H9 (cell line): ENCODE results near the gene SLC28A3. TPM values are rescaled to one million over a fixed set of nuclear protein-coding genes. Genes with fewer than 3 reads are reported as not detected.

Experiments used
- DNase-seq: peaks from one replicate; pipeline ENCODE4 v3.0.0-alpha.2; 2017
- H2AFZ ChIP-seq: one replicate; pipeline ENCODE4 v1.6.1; 2013; ENCODE audit warnings: mild to moderate bottlenecking, low read length, control low read depth, moderate library complexity
- H2AK5ac ChIP-seq: 2 replicates; pipeline ENCODE4 v1.6.1; 2013; ENCODE audit warnings: low read length, control low read depth, mixed read lengths; ENCODE audit not compliant: insufficient read length
- H2BK120ac ChIP-seq: one replicate; pipeline ENCODE4 v1.6.1; 2013; ENCODE audit warnings: low read depth, mild to moderate bottlenecking, low read length, control low read depth, inconsistent platforms; ENCODE audit not compliant: poor library complexity, severe bottlenecking
- H2BK12ac ChIP-seq: 2 replicates; pipeline ENCODE4 v1.6.1; 2013; ENCODE audit warnings: low read length, control low read depth, mixed read lengths, low read depth; ENCODE audit not compliant: insufficient read length
- H2BK15ac ChIP-seq: 2 replicates; pipeline ENCODE4 v1.6.1; 2013; ENCODE audit warnings: low read depth, low read length, control low read depth
- H2BK20ac ChIP-seq: one replicate; pipeline ENCODE4 v1.6.1; 2013; ENCODE audit warnings: low read depth, mild to moderate bottlenecking, low read length, control low read depth, inconsistent platforms; ENCODE audit not compliant: poor library complexity, severe bottlenecking
- H2BK5ac ChIP-seq: 2 replicates; pipeline ENCODE4 v1.6.1; 2013; ENCODE audit warnings: low read length, control low read depth, mixed read lengths; ENCODE audit not compliant: insufficient read length
- H3K14ac ChIP-seq: 2 replicates; pipeline ENCODE4 v1.6.1; 2013; ENCODE audit warnings: low read length, control low read depth; ENCODE audit not compliant: insufficient read depth
- H3K18ac ChIP-seq: 2 replicates; pipeline ENCODE4 v1.6.1; 2013; ENCODE audit warnings: low read depth, mild to moderate bottlenecking, mixed read lengths, low read length, control low read depth; ENCODE audit not compliant: insufficient read length
- H3K23ac ChIP-seq: 2 replicates; pipeline ENCODE4 v1.6.1; 2013; ENCODE audit warnings: low read length, control low read depth, mixed read lengths, low read depth; ENCODE audit not compliant: insufficient read length
- H3K23me2 ChIP-seq: 2 replicates; pipeline ENCODE4 v1.6.1; 2013; ENCODE audit warnings: low read depth, mild to moderate bottlenecking, mixed read lengths, low read length, control low read depth; ENCODE audit not compliant: insufficient read length, poor library complexity, severe bottlenecking
- H3K27ac ChIP-seq: 2 replicates; pipeline ENCODE4 v1.5.1; 2013; ENCODE audit warnings: low read length, control low read depth, mixed read lengths, low read depth; ENCODE audit not compliant: insufficient read length
- H3K27me3 ChIP-seq: 2 replicates; pipeline ENCODE4 v1.6.1; 2013; ENCODE audit warnings: low read length, control low read depth, inconsistent platforms; ENCODE audit not compliant: insufficient read depth
- H3K4ac ChIP-seq: 2 replicates; pipeline ENCODE4 v1.6.1; 2013; ENCODE audit warnings: low read depth, mild to moderate bottlenecking, control low read depth, inconsistent platforms, low read length, moderate library complexity
- H3K4me1 ChIP-seq: 2 replicates; pipeline ENCODE4 v1.6.1; 2013; ENCODE audit warnings: low read length, control low read depth, inconsistent platforms; ENCODE audit not compliant: insufficient read depth
- H3K4me2 ChIP-seq: 2 replicates; pipeline ENCODE4 v1.6.1; 2013; ENCODE audit warnings: low read length, control low read depth, mixed read lengths; ENCODE audit not compliant: insufficient read length, insufficient read depth
- H3K56ac ChIP-seq: 2 replicates; pipeline ENCODE4 v1.6.1; 2013; ENCODE audit warnings: low read depth, mild to moderate bottlenecking, mixed read lengths, low read length, control low read depth; ENCODE audit not compliant: insufficient read length
- H3K79me1 ChIP-seq: 2 replicates; pipeline ENCODE4 v1.6.1; 2013; ENCODE audit warnings: low read depth, mild to moderate bottlenecking, moderate library complexity, low read length, control low read depth, inconsistent platforms; ENCODE audit not compliant: insufficient read depth, poor library complexity, severe bottlenecking
- H3K79me2 ChIP-seq: 2 replicates; pipeline ENCODE4 v1.6.1; 2013; ENCODE audit warnings: low read length, control low read depth, inconsistent platforms; ENCODE audit not compliant: insufficient read depth
- H3K9ac ChIP-seq: 2 replicates; pipeline ENCODE4 v1.6.1; 2013; ENCODE audit warnings: low read length, control low read depth, mixed read lengths; ENCODE audit not compliant: insufficient read length; ENCODE audit errors: extremely low read depth
- H3K9me3 ChIP-seq: one replicate; pipeline ENCODE4 v1.6.1; 2013; ENCODE audit warnings: low read depth, low read length, inconsistent platforms; ENCODE audit not compliant: control insufficient read depth
- H3T11ph ChIP-seq: one replicate; pipeline ENCODE4 v1.6.1; 2013; ENCODE audit warnings: mild to moderate bottlenecking, low read length, control low read depth, inconsistent platforms
- H4K20me1 ChIP-seq: one replicate; pipeline ENCODE4 v1.6.1; 2013; ENCODE audit not compliant: control insufficient read depth, insufficient read length, insufficient read depth
- H4K5ac ChIP-seq: 2 replicates; pipeline ENCODE4 v1.6.1; 2013; ENCODE audit warnings: low read depth, mild to moderate bottlenecking, mixed read lengths, low read length, control low read depth; ENCODE audit not compliant: insufficient read length
- H4K8ac ChIP-seq: replicated peaks from 2 replicates; pipeline ENCODE4 v1.6.1; 2013; ENCODE audit warnings: low read length, control low read depth, mixed read lengths, low read depth; ENCODE audit not compliant: insufficient read length
- H4K91ac ChIP-seq: 2 replicates; pipeline ENCODE4 v1.6.1; 2013; ENCODE audit warnings: low read depth, mild to moderate bottlenecking, moderate library complexity, mixed read lengths, low read length, control low read depth; ENCODE audit not compliant: insufficient read length
- H3K27ac Mint-ChIP-seq, 3 experiments: 2 replicates in 2 of 3; 3 replicates in 1 of 3; pipeline ENCODE4 v1.8.0; 2020 to 2021; ENCODE audit warnings: mixed read lengths in 3 of 3, mild to moderate bottlenecking in 1 of 3, moderate library complexity in 1 of 3
- H3K27me3 Mint-ChIP-seq: 2 replicates; pipeline ENCODE4 v1.8.0; 2021; ENCODE audit warnings: low read depth, mild to moderate bottlenecking, moderate library complexity, mixed read lengths
- H3K36me3 Mint-ChIP-seq, 3 experiments: 2 replicates in 2 of 3; 3 replicates in 1 of 3; pipeline ENCODE4 v1.8.0; 2020 to 2021; ENCODE audit warnings: low read depth in 3 of 3, mixed read lengths in 3 of 3; ENCODE audit not compliant: insufficient read depth in 1 of 3
- H3K4me1 Mint-ChIP-seq, 2 experiments: 2 replicates each; pipeline ENCODE4 v1.8.0; 2020; ENCODE audit warnings: mixed read lengths in 2 of 2
- H3K4me3 Mint-ChIP-seq, 2 experiments: 2 replicates in 1 of 2; 3 replicates in 1 of 2; pipeline ENCODE4 v1.8.0; 2020 to 2021; ENCODE audit warnings: mild to moderate bottlenecking in 2 of 2, mixed read lengths in 2 of 2, moderate library complexity in 1 of 2
- H3K9me3 Mint-ChIP-seq, 2 experiments: 2 replicates in 1 of 2; 3 replicates in 1 of 2; pipeline ENCODE4 v1.8.0; 2020; ENCODE audit warnings: mild to moderate bottlenecking in 2 of 2, mixed read lengths in 2 of 2, moderate library complexity in 1 of 2
- CTCF ChIP-seq: fragments of 200-600 bp; sonication (generic); conservative IDR thresholded peaks from 3 replicates; pipeline ENCODE4 v1.8.0; 2021; ENCODE audit warnings: antibody characterized with exemption, mild to moderate bottlenecking
- WGBS: extraction: QIAGEN DNeasy Blood & Tissue Kit; methylation state at CpG from one replicate; pipeline ENCODE4 v1.1.7; 2013; ENCODE audit warnings: missing lambda C conversion rate, low lambda C conversion rate, mixed read lengths; ENCODE audit not compliant: insufficient read length; ENCODE audit errors: extremely low coverage; 5-methylcytosine and 5-hydroxymethylcytosine counted together
- total RNA-seq: library from RNA; stranded (reverse); gene quantifications from 2 replicates; pipeline ENCODE4 v1.2.1, GENCODE V29; 2021

Gene SLC28A3
- total RNA-seq, 1 experiment from 2014 or later: not detected

GRCh38 chr9:84338792-84339191 is 1.8 kb downstream of the SLC28A3 start:
- Histone ChIP-seq H3K79me1 (no peaks in the 10 kb centered on the region), H3K79me2 (no peaks in the 10 kb centered on the region), H3K27me3 (no peaks in the 10 kb centered on the region), H3K4ac (no peak overlapping the region), H2BK12ac (no peak overlapping the region), H3K9ac (no peak overlapping the region), H3T11ph (no peak overlapping the region), H3K18ac (no peak overlapping the region), H2BK120ac (no peak overlapping the region), H3K14ac (no peak overlapping the region), H2AFZ (no peak overlapping the region), H3K23me2 (no peaks in the 10 kb centered on the region), H3K23ac (no peak overlapping the region), H3K4me1 (no peaks in the 10 kb centered on the region; the same call in 1 of the 2 replicates), H2BK5ac (no peak overlapping the region), H4K91ac (no peak overlapping the region), H4K20me1 (no peaks in the 10 kb centered on the region), H4K8ac (no peak overlapping the region), H3K56ac (no peak overlapping the region), H4K5ac (no peak overlapping the region), H2AK5ac (no peak overlapping the region), H2BK20ac (no peak overlapping the region), H3K27ac (no peak overlapping the region), H3K9me3 (no peaks in the 10 kb centered on the region), H2BK15ac (no peak overlapping the region), H3K4me2 (no peak overlapping the region)
- WGBS: 100% methylated on average over 1 of the region's 4 CpGs
- DNase-seq: no peak
- peak overlapping the region in 1 of 3 experiments; percentile 24; a peak in 1 of 7 replicates for H3K27ac Mint-ChIP-seq
- TF ChIP-seq CTCF: no peak
- H3K36me3 Mint-ChIP-seq: no peaks in the 10 kb centered on the region
- no peaks in the 10 kb centered on the region for H3K9me3 Mint-ChIP-seq
- H3K4me1 Mint-ChIP-seq: peaks cover 13 to 15% of the 10 kb centered on the region in 2 experiments
- no peaks in the 10 kb centered on the region for H3K27me3 Mint-ChIP-seq
- H3K4me3 Mint-ChIP-seq: no peak overlapping the region
